Thyroid gland (tissue), 4 donors: ENCODE measurements around the gene MNAT1. TPM values are rescaled to one million over a fixed set of nuclear protein-coding genes. Genes with fewer than 3 reads are reported as not detected.

Experiments
- DNase-seq, 2 donors: peaks; one replicate each; pipeline ENCODE4 v3.0.0-alpha.2; 2019
- H3K27ac ChIP-seq, 3 donors: fragments of 200-600 bp; sonication (generic); 1 replicate in 2 of 3; 2 replicates in 1 of 3; pipeline ENCODE4 v1.5.1; 2016 to 2019; ENCODE audit warnings: mild to moderate bottlenecking in 1 of 3, moderate library complexity in 1 of 3
- H3K27me3 ChIP-seq: fragments of 200-600 bp; sonication (generic); one replicate; pipeline ENCODE4 v1.5.1; 2019
- H3K36me3 ChIP-seq, 2 donors: fragments of 200-600 bp; sonication (generic); one replicate each; pipeline ENCODE4 v1.5.1; 2016 to 2019
- H3K4me1 ChIP-seq, 2 donors: fragments of 200-600 bp; sonication (generic); one replicate each; pipeline ENCODE4 v1.5.1; 2017 to 2019
- H3K4me3 ChIP-seq, 3 donors: fragments of 200-600 bp; sonication (generic); replicated peaks in 1 of 3; 1 replicate in 2 of 3; 2 replicates in 1 of 3; pipeline ENCODE4 v1.5.1; 2016; ENCODE audit warnings: mild to moderate bottlenecking in 1 of 3
- H3K9me3 ChIP-seq: fragments of 200-600 bp; sonication (generic); one replicate; pipeline ENCODE4 v1.5.1; 2017
- CTCF ChIP-seq, 6 experiments: fragments of 200-600 bp in 3 of 6; fragments of 450-650 bp in 3 of 6; sonication (generic) in 3 of 6; IDR thresholded peaks; one replicate each; pipeline ENCODE4 v1.5.1; 2016 to 2019; ENCODE audit warnings: antibody characterized with exemption in 6 of 6, mild to moderate bottlenecking in 2 of 6, inconsistent platforms in 1 of 6, moderate library complexity in 1 of 6
- POLR2A ChIP-seq, 2 donors: fragments of 450-650 bp; IDR thresholded peaks; one replicate each; pipeline ENCODE4 v1.6.1; 2017; ENCODE audit warnings: antibody characterized with exemption in 2 of 2, mild to moderate bottlenecking in 2 of 2, moderate library complexity in 1 of 2
- WGBS, 2 donors: methylation state at CpG; one replicate each; pipeline ENCODE4 v1.1.5; 2017; 5-methylcytosine and 5-hydroxymethylcytosine counted together
- intact Hi-C: fragments of 100-400 bp; cut with DNase I; formaldehyde crosslinking; loops from one replicate; pipeline ENCODE4 v1.15.1; 2023
- total RNA-seq, 4 donors: library from RNA; depleted of rRNA; stranded (reverse); fragments of >200 nt; gene quantifications; one replicate each; pipeline ENCODE4 v1.2.3, GENCODE V29; 2016

MNAT1 gene
- total RNA-seq, 4 donors from 2014 or later: 35.4 to 58.8 (median 47.8) TPM

DNA sequence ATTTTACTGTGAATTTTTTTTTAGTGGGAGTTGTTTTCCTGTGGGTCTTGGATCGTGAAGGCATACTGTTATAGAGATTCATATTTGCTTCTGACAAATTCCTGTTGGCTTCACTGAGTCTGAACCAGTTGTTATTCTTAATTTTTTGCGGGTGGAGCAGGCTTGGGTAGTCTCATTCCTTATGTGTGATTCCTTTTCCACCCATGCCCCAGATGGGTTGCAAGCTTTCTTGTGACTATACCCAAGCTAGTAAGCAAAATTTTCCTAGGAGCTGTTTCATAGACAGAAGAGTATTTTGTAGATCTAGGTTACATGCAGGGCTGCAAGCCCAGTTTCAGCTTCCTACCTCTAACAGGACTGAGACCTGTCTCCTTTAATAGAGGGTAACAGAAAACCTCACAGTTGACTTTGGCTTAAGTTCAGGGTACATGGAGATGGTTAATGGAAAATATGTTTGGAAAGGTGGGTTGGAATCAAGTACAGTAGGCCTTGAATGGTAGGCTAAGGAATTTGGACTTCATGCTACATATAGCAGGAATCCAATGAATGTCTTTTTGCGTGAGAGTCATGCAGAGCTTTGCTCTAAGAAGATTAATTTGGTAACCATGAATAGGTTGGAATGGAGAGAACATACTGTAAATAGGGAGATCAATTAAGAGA is 217.3 kb downstream of the MNAT1 start:
- H3K4me1 ChIP-seq: no peaks in the 10 kb centered on the region
- H3K27ac ChIP-seq: no peak overlapping the region
- 53 to 55% methylated on average over 3 of the region's 3 CpGs for WGBS, 2 donors
- H3K27me3 ChIP-seq: no peaks in the 10 kb centered on the region
- no peaks in the 10 kb centered on the region for H3K9me3 ChIP-seq
- no peak overlapping the region for H3K4me3 ChIP-seq
- H3K36me3 ChIP-seq: no peaks in the 10 kb centered on the region
- TF ChIP-seq CTCF (IDR thresholded peaks at IDR 0.05) (no peak), POLR2A (IDR thresholded peaks at IDR 0.05) (no peak)
- DNase-seq: no peak
- intact Hi-C loops: no loop called here

GRCh38 chr14:60956202-60956601 is 221.6 kb downstream of the MNAT1 start:
- no peak overlapping the region for H3K27ac ChIP-seq
- no peaks in the 10 kb centered on the region for H3K9me3 ChIP-seq
- no peak for TF ChIP-seq CTCF (IDR thresholded peaks at IDR 0.05)
- no peak for TF ChIP-seq POLR2A (IDR thresholded peaks at IDR 0.05)
- intact Hi-C loops: no loop called here
- H3K36me3 ChIP-seq: no peaks in the 10 kb centered on the region
- no peaks in the 10 kb centered on the region for H3K4me1 ChIP-seq
- H3K27me3 ChIP-seq: no peaks in the 10 kb centered on the region
- no peak overlapping the region for H3K4me3 ChIP-seq
- DNase-seq: no peak
- 91 to 97% methylated on average over 4 of the region's 4 CpGs for WGBS, 2 donors

DNA sequence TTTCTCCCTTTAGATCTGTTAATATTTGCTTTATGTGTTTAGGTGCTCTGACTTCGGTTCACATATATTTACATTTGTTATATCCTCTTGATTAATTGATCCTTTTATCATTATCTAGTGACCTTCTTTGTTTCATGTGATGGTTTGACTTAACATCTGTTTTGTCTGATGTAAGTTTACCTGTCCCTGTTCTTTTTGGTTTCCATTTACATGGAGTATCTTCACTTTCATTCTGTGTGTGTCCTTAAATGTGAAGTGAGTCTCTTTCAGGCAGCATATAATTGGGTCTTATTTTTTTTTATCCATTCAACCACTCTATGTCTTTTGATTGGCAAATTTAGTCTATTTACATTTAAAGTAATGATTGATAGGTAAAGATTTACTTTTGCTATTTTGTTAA is 222.1 kb downstream of the MNAT1 start:
- no peak overlapping the region for H3K4me3 ChIP-seq
- DNase-seq: no peak
- no peaks in the 10 kb centered on the region for H3K27me3 ChIP-seq
- TF ChIP-seq POLR2A (IDR thresholded peaks at IDR 0.05) (no peak), CTCF (IDR thresholded peaks at IDR 0.05) (no peak)
- no peak overlapping the region for H3K27ac ChIP-seq
- H3K36me3 ChIP-seq: no peaks in the 10 kb centered on the region
- 95 to 98% methylated on average over 1 of the region's 1 CpG for WGBS, 2 donors
- H3K4me1 ChIP-seq: no peaks in the 10 kb centered on the region
- no peaks in the 10 kb centered on the region for H3K9me3 ChIP-seq
- intact Hi-C loops: no loop called here

DNA sequence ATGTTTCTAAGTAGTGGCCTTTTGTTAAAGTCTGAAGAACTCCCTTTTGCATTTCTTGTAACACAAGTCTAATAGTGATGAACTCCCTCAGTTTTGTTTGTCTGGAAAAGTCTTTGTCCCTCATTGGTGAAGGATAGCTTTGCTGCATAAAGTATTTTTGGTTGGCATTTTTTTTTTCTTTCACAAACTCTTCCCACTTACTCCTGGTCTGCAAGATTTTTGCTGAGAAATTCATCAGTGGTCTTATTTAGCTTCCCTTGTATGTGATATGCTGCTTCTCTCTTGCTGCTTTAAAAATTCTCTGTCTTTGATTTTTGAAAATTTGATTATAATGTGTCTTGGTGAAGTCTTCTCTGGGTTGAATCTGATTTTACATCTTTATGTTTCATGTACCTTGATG is 223.6 kb downstream of the MNAT1 start:
- TF ChIP-seq CTCF (IDR thresholded peaks at IDR 0.05) (no peak), POLR2A (IDR thresholded peaks at IDR 0.05) (no peak)
- Histone ChIP-seq H3K4me1 (no peaks in the 10 kb centered on the region), H3K4me3 (no peak overlapping the region), H3K36me3 (no peaks in the 10 kb centered on the region), H3K27ac (no peak overlapping the region), H3K27me3 (no peaks in the 10 kb centered on the region), H3K9me3 (no peaks in the 10 kb centered on the region)
- DNase-seq: no peak
- intact Hi-C loops: no loop called here

DNA sequence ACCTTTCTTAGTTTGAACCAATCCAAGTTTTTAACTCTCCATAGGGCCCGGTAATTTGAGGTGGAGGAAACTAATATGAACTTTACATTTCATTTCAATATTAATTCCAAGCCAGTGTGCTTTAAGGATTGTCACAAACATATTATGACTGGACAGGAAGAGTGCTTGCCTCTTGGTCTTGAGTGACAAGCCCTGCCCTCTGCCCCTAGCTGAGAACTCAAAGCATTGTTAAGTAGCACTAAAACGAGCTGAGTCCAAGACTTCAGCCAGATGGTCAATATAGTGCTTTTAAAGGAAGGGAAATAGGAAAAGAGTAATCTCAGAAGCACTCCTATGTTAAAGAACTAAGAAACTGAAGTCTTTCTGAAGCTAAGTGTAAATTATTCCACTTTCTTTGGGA is 229.2 kb downstream of the MNAT1 start:
- intact Hi-C loops: no loop called here
- Histone ChIP-seq H3K36me3 (no peaks in the 10 kb centered on the region), H3K27me3 (no peaks in the 10 kb centered on the region), H3K27ac (no peak overlapping the region), H3K4me3 (no peak overlapping the region), H3K4me1 (no peaks in the 10 kb centered on the region), H3K9me3 (no peaks in the 10 kb centered on the region)
- DNase-seq: no peak
- 58 to 63% methylated on average over 2 of the region's 2 CpGs for WGBS, 2 donors
- TF ChIP-seq CTCF (IDR thresholded peaks at IDR 0.05): no peak
- TF ChIP-seq POLR2A (IDR thresholded peaks at IDR 0.05): no peak
